Prostate gland (tissue), 2 donors: ENCODE data around the gene PLCB3.

ENCODE experiments used
- CTCF ChIP-seq, 4 experiments: fragments of 200-600 bp in 2 of 4; fragments of 450-650 bp in 2 of 4; sonication (generic) in 2 of 4; IDR thresholded peaks; 1 replicate in 3 of 4; 2 replicates in 1 of 4; pipeline ENCODE4 v1.5.1; 2016 to 2019; ENCODE audit warnings: antibody characterized with exemption in 4 of 4, mild to moderate bottlenecking in 2 of 4, moderate library complexity in 2 of 4
- POLR2A ChIP-seq: fragments of 450-650 bp; IDR thresholded peaks from one replicate; pipeline ENCODE4 v1.6.1; 2016; ENCODE audit warnings: antibody characterized with exemption, mild to moderate bottlenecking
- POLR2AphosphoS5 ChIP-seq: sonication (generic); formaldehyde crosslinking; IDR thresholded peaks from one replicate; pipeline ENCODE4 v1.6.1; 2017; ENCODE audit warnings: antibody characterized with exemption

- TF ChIP-seq POLR2A = no peak
- no peak for TF ChIP-seq POLR2AphosphoS5
- no peak for TF ChIP-seq CTCF (IDR thresholded peaks at IDR 0.05)
These were observed 7.7 kb downstream of the PLCB3 start for GRCh38 chr11:64258946-64259532.
